ENCODE data around the gene INCENP. TPM values are rescaled to one million over a fixed set of nuclear protein-coding genes. Genes with fewer than 3 reads are reported as not detected.
"Not testable (repeated sequence)": the region's sequence is repeated elsewhere in the genome, so short reads cannot be mapped to it uniquely, and the experiment has no call there.

Gene INCENP
- total RNA-seq (2014; rRNA removed; shearing (Covaris generic)): 131 and 164 TPM in 2 replicates

DNA sequence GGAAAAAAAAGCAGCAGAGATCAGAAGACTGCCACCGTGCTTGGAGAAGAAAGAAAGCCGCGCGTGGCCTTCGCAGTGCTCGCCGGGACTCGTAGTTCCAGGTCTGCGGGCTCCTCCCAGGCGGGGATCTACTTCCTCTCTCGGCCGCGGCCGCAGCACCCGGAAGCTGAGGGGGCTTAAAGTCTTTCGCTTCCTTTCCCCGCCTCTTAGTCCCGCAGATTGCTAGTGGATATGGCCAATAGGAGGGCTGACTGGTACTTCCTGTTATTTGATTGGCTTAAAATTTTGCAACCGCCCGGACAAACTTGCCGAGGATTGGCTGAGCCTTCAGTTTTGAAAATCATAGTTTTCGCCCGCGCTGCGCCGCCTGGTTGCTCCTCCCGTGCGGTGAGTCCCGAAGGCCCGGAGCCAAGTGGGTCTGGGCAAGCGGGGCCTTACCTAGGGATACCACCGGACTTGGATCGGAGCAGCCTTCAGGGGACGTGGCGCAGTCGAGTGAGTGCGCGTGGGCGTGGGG, at the start of gene INCENP:
Gene INCENP (plus strand): TSS at position 343 of the 517 bp plus-strand sequence. CDS start 4,151 bp downstream, outside the sequence.
- DNase-seq (ENCODE audit: low spot score): peak; percentile 99

DNA sequence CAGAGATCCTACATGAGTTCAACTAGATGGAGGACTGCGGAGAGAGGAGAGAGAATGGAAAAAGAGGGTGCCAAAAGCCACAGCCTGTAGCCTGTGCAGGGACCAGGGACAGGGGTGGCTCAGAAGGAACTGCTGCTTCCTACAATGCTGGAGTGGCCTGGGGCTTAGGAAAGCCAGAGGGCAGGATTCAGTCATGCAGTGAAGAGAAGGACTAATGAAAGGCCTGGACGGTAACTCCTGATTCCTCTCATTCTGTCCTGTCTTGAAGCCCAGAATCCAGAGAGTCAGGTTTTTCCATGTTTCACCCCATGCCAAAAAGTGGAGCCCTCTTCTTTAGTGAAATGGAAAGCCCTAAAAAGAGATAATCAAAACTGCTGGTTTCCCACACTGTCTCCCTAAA, 48.4 kb upstream of the INCENP start:
- no peak for DNase-seq (ENCODE audit: low spot score)

DNA sequence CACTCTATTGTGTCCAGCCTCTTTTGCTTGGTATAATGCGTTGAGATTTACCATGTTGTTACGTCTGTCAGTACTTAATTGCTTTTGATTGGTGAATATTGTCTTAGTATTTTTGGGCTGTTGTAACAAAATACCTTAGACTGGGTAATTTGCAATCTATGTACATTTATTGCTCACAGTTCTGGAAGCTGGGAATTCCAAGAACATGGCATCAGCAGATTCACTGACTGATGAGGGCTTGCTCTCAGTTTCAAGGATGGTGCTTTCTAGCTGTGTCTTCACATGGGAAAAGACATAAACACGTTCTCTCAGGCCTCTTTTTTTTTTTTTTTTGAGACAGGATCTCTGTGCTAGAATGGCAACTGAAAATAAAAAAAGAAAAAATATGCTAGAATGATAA, 46.7 kb upstream of the INCENP start:
- DNase-seq (ENCODE audit: low spot score): no peak

DNA sequence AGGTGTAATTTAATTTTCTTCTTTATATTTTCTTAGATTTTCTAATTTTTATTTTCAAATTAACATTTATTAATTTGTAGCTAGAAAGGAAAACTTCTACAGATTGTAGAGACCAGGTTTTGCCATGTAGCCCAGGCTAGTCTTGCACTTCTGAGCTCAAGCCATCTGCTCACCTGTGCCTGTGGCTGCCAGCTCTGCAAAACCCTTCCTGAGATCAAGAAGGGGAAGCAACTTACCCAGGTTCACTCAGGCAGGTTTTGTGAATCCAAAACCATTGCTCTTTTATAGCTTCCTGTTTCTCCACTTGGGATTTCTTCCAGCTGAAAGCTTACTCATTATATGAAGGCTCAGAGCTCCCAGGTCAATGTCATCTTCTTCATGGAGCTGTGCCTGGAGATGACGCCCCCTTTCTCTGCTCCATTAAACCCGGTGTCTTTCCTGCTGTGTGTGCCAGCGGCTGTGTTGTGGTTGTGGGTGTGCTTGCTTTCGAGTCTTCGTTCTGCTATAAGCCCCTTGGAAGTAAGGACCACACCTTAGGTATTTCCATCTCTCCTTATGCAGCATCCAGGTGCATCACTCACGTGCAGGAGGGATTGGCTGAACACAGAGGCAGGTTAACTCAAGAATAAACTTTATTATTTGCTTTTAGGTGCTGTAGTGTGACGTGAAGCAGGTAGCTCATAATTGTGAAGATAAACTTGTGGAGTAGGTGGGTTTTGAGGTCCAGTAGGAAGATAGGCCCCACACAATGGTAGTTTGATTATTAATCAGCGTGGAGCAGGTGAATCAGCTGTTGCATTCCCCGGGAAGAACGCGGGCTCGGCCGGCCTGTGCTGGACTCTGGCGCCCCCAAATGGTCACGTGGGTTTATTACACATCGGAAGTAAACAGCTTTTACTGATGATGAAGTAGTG, 42.2 kb upstream of the INCENP start:
- DNase-seq (ENCODE audit: low spot score): peak; percentile 80

DNA sequence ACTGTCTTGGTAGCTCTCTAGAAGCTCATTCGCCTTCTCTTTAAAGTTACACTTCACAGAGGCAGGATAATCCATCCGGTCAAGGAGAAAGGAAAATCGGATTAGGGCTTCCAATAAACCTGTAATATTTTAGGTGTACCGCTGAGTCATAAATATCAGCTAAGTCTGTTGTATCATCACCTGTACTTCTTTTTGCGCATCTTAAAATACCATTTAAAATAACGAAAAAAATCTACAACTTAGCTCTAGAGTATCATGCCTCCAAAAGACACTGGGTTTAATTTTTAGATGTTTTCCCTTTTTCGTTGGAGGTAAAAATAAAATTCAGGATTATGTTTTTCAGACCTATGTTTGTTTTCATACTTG, 41.5 kb upstream of the INCENP start:
- no peak for DNase-seq (ENCODE audit: low spot score)

DNA sequence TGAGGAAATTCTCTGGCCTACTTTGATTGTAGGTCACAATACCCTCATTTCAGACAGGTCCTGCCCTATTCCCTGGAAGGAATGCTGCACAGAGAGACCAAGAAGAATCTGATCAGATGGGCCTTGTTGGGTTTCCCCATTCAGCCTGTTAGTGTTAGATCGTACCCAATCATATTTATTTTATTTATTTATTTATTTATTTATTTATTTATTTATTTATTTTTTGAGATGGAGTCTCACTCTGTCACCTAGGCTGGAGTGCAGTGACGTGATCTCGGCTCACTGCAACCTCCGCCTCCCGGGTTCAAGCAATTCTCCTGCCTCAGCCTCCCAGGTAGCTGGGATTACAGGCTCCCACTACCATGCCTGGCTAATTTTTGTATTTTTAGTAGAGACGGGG, 39.0 kb upstream of the INCENP start:
- DNase-seq (ENCODE audit: low spot score): not testable (repeated sequence)

DNA sequence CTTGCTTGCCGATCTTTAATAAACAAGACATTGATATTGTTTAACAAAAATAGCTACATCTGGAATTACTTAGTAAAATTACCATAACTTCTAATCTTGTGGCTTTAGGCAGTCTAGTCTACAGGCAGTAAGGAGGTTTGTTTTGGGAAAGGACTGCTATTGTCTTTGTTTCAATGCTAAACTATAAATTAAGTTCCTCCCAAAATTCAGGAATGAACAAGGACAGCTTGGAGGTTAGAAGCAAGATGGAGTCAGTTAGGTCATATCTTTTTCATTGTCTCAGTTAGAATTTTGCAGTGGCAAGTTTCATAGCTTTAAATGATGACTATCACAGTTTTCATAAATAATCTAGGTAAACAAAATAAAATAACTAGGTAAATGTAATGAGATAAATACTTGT, 36.1 kb upstream of the INCENP start:
- DNase-seq (ENCODE audit: low spot score): no peak

DNA sequence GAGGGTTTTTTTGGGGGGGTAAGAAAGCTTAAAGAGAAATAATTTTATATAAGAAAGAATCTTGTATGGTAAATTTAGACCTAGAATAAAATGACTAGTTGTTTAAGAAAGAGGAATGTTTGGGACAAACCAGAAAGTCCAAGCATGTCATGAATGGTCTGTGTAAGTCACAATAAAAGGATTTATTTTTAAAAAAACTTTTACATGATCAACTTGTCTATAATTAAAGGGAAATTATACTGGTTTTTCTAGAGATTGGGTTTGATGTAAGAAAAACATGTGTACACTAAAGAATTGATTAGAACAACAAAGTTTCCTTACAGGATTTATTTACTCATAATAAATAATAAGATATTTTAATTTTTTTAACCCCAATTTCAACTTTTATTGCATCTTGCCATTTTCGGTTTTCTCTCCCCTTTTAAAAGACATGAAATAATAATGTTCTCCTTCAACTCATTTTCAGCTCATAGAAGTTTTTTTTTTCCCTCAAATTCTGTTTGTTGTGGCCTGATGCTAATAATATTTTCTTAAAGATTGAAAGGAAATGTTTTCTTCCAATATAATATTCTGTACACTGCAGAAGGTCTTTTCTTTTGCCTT, 35.4 kb upstream of the INCENP start:
- no peak for DNase-seq (ENCODE audit: low spot score)

DNA sequence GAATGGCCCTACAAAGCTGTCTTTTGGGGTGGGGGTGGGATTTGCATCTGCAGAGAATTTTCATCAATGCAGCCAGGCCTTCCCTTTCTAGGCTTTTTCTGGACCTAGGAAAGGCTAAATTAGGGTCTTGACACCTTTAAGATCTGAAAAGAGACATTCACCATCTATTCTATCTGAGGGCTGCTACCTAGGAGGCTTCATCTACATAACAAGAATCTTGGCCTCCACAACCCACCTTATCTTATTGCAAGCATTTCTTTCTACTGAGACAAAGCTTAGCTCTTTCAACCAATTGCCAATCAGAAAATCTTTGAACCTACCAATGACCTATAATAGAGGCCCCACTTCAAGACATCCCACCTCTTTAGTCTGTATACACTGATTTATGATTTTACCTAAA, 20.7 kb upstream of the INCENP start:
- no peak for DNase-seq (ENCODE audit: low spot score)

DNA sequence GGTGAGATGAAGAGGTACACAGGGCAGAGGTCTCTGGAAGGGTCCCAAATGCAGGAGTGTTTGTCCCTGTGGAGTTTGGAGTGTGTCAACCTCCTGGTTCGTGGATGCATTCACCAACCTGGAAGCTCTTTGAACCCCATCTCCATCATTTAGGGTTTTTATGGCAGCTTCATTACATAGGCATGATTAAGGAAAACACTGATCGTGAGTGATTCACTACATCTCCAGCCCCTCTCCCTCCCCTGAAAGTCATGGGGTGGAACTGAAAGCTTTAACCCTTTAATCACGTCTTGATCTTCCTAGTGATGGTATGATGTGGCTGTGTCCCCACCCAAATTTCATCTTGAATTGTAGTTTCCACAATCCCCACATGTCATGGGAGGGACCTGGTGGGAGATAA, 19.8 kb upstream of the INCENP start:
- no peak for DNase-seq (ENCODE audit: low spot score)

DNA sequence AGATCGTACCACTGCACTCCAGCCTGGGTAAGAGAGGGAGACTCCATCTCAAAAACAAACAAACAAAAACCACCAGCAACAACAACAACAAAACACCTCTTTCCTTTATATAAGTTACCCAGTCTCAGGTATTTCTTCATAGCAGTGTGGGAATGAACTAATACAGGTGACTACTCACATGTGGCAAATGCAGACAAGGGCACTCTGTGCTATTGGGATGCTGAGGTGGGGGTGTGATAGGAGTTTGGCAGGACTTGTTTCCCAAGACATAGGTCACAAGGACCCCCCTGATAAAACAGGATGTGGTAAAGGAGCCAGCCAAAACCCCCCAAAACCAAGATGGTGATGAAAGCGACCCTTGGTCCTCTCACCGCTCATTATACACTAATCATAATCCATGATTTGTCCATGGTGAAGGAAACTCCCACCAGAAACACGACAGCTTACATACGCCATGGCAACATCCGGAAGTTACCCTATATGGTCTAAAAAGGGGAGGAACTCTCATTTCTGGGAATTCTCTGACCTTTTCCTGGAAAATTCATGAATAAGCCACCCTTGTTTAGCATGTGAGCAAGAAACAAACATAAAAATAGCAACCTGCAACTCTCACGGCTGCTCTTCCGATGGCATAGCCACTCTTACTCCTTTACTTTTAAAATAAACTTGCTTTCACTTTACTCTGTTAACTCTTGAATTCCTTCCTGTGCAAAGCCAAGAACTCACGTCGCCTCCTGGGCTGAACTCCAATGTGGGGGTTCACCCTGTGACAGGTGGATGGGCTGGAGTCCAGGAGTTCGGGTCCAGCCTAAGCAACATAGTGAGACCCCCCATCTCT, 18.8 kb upstream of the INCENP start:
- no peak for DNase-seq (ENCODE audit: low spot score)

DNA sequence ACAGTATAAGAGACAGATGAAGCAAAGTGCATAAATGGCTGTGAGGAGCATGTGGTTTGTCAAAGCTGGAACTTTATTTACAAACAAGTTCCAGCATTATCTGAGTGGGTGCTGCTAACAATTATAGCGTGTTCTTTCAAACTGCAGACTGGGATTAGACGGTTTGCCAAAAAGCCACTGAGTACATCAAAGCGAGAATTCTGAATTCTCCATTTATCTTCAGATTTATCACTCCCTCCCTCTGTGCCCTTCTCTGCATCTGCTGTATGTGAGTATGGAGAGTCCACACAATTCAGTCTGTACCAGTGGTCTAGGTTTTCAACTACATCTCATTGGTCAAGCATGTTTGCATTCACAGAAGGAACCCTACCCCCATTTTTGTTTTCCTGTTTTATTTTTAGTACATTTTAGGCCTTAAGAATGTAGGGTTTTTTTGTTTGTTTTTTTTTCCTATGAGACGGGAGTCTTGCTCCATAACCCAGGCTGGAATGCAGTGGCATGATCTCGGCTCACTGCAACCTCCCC, 18.1 kb upstream of the INCENP start:
- no peak for DNase-seq (ENCODE audit: low spot score)

DNA sequence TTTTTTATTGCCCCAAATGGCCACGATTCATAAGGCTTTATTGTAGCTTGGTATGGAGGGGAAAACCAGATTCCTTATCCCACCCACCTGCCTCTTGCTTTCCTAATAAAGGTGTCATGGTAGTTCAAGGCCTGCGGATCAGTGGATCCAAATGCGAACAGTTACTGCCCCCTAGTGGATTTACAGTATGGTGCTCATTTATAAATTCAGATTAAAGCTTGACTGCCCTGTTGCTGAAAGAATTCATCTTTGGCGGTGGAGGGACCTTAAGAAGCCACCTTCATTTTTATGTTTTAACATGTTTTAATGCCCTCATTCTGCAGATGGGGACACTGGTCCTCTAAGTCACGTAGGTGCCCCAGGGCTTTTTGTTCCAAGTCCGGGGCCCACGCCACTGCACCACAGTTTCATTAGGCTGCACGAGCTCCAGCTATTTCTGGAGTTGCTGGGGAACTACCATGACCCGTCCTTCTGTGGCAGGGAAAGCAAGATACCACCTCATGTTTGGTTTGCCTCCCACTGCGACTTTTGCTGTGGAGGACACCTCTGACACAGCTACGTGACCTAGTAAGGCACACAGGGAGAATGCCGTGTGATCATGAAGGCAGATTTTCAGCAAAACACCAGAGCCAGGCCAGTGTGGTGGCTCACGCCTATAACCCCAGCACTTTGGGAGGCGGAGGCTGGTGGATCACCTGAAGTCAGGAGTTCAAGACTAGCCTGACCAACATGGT, 15.6 kb upstream of the INCENP start:
- DNase-seq (ENCODE audit: low spot score): peak; percentile 83

DNA sequence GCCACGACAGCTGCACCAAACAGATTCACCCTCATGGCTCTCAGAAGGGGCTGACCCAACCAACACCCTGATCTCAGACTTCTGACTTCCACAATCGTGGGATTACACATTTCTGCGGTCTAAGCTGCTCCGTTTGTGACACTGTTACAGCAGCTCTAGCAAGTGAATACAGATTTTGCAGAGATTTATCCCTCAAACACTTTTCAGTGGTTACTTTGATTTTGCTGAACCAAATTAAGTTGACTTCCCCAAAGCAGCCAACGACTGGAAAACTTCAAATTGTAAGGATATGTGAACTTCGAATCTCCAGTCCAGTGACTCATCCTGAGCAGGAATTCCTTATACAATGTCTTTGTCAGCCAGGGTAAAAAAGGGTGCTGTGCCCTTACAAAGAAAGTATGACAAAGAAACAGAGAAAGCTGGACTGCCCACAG, 14.8 kb upstream of the INCENP start:
- DNase-seq (ENCODE audit: low spot score): no peak

DNA sequence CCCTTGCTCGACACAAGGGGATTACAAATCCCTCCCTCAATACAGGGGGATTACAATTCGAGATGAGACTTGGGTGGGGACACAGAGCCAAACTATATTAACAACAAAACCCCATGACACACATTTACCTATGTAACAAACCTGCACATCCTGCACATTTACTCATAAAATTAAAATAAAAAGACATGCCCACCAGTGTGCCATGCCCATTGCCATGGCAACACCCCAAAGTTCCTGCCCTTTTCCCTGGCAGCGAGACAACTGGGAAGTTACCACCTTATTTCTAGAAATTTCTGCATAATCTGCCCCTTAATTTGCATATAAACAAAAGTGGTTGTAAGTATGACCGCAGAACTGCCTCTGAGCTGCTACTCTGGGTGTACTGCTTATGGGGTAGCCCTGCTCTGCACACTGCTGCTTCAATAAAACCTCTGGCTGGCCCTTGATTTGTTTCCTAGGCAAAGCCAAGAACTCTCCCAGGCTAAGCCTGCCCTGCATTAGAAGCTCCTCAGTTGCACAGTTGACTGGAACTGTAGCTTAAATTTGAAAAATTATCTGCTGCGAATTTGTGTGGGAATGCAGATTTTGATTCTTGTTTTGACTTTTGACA, 8.6 kb upstream of the INCENP start:
- no peak for DNase-seq (ENCODE audit: low spot score)

DNA sequence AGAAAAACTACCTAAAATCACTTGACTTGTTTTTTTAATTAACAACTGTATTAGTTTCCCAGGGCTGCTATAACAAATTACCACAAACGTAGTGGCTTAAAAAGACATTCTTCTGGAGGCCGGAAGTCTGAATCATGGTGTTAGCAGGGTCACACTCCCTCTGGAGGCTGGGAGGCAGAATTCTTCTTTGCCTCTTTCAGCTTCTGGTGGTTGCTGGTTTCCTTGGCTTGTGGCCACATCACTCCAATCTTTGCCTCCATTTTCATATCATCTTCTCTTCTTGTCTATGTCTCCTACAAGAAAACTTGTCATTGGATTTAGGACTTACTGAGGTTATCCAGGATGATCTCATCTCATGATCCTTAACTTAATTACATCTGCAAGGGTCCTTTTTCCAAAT, 7.4 kb upstream of the INCENP start:
- no peak for DNase-seq (ENCODE audit: low spot score)

DNA sequence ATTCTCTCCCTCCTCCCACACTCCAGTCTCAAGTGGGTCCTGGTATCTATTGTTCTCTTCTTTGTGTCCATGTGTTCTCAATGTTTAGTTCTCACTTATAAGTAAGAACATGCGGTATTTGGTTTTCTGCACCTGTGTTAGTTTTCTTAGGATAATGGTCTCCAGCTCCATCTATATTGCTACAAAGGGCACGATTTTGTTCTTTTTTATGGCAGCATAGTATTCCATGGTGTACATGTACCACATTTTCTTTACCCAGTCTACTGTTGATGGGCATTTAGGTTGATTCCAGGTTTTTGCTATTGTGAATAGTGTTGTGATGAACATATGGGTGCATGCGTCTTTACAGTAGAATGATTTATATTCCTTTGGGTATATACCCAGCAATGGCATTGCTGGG, 4.2 kb upstream of the INCENP start:
- no peak for DNase-seq (ENCODE audit: low spot score)

DNA sequence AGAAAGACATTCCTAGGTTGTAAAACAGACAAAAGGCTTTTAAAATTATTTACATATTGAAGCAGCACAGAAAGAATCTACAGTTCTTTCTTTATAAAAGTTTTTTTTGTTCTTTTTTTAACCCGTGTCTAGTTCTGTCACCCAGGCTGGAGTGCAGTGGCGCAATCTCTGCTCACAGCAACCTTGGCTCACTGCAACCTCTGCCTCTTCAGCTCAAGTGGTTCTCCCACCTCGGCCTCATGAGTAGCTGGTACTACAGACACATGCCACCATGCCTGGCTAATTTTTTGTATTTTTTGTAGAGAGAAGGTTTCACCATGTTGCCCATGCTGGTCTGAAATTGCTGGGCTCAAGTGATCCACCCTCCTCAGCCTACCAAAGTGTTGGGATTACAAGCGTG, 3.8 kb upstream of the INCENP start:
- DNase-seq (ENCODE audit: low spot score): no peak

DNA sequence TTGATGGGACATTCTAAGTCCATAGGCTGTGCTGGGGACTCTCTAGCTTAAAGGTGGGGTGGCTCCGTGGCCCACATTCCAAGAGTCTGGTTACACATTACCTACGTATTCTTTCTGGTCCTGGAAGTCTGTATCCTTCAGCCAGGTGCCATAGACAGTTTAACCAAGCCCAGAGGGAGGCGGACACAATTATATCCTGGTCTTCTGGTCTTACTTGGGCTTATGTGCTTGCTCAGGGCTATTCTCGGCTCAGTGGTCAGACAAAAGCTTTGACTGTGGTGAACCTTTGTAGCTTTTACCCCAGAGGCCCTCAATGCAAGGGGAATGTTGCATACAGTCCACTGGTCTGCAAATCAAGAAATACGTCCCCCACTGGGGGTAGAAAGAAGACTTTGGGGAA, 3.4 kb upstream of the INCENP start:
- no peak for DNase-seq (ENCODE audit: low spot score)

DNA sequence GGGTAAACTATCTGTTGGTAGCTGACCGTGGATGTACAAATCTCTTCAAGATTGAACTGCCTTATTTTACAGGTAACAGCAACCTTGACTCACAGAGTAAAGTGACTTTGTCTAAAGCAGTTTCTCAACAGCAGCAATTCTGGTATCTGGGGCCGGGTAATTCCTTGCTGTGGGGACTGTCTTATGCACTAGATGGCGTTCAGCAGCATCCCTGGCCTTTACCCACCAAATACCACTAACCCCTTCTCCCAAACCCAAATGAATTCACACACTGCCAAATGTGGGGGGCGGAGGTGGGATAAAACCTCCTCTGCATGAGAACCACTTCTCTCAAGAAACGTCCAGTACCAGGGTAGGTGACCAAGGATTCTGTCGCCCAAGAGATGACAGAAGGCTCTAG, 1.7 kb upstream of the INCENP start:
- DNase-seq (ENCODE audit: low spot score): peak; percentile 44

Measured in HT-29 (cell line).